SIG-M5 (cell line): ENCODE data around the gene KHDRBS1.
A peak's percentile ranks its signal among the peaks of the same experiment; 100 is the strongest.
"Not testable (repeated sequence)": the region's sequence is repeated elsewhere in the genome, so short reads cannot be mapped to it uniquely, and the experiment has no call there.

Source experiments
- DNase-seq: peaks from one replicate; lab custom pipeline; 2025; lab: John Stamatoyannopoulos, UW

KHDRBS1 gene

GRCh38 chr1:32013386-32014198 is at the start of gene KHDRBS1:
TSS of gene KHDRBS1 (plus strand) at chr1:32013868. CDS start at chr1:32013996, 128 bp downstream.
- peak; percentile 80 for DNase-seq

- no peak for DNase-seq
Measured at GRCh38 chr1:31970873-31971272, 42.8 kb upstream of the KHDRBS1 start.

- no peak for DNase-seq
Measured at GRCh38 chr1:31976401-31976800, 37.3 kb upstream of the KHDRBS1 start.

- DNase-seq: no peak
Measured at GRCh38 chr1:31977385-31978131, 36.1 kb upstream of the KHDRBS1 start.

- no peak for DNase-seq
Measured at GRCh38 chr1:31978843-31979400, 34.7 kb upstream of the KHDRBS1 start.

- DNase-seq: no peak
Measured at GRCh38 chr1:31980835-31981455, 32.7 kb upstream of the KHDRBS1 start.

GRCh38 chr1:31981456-31981839 is 32.2 kb upstream of the KHDRBS1 start:
- no peak for DNase-seq

GRCh38 chr1:31981972-31982371 is 31.7 kb upstream of the KHDRBS1 start:
- DNase-seq: no peak

GRCh38 chr1:31984419-31985347 is 29.0 kb upstream of the KHDRBS1 start:
- DNase-seq: no peak

- no peak for DNase-seq
Measured at GRCh38 chr1:31985430-31985829, 28.2 kb upstream of the KHDRBS1 start.

GRCh38 chr1:31987135-31987619 is 26.5 kb upstream of the KHDRBS1 start:
- DNase-seq: no peak

GRCh38 chr1:31989964-31990363 is 23.7 kb upstream of the KHDRBS1 start:
- DNase-seq: no peak

GRCh38 chr1:31991182-31991581 is 22.5 kb upstream of the KHDRBS1 start:
- no peak for DNase-seq

GRCh38 chr1:31995263-31995662 is 18.4 kb upstream of the KHDRBS1 start:
- DNase-seq: no peak

- not testable (repeated sequence) for DNase-seq
Measured at GRCh38 chr1:31996121-31996520, 17.5 kb upstream of the KHDRBS1 start.

GRCh38 chr1:32001863-32002262 is 11.8 kb upstream of the KHDRBS1 start:
- DNase-seq: no peak

- DNase-seq: not testable (repeated sequence)
Measured at GRCh38 chr1:32002285-32002684, 11.4 kb upstream of the KHDRBS1 start.

- DNase-seq: no peak
Measured at GRCh38 chr1:32005522-32005921, 8.1 kb upstream of the KHDRBS1 start.

GRCh38 chr1:32007591-32007940 is 6.1 kb upstream of the KHDRBS1 start:
- no peak for DNase-seq

GRCh38 chr1:32010246-32010645 is 3.4 kb upstream of the KHDRBS1 start:
- DNase-seq: no peak

- DNase-seq: no peak
Measured at GRCh38 chr1:32012709-32013385, 821 bp upstream of the KHDRBS1 start.
